HepG2 (cell line): Measurements from ENCODE around the gene LRGUK.

Experiments
- ATF7 ChIP-seq, 2 experiments: fragments of 450-650 bp in 1 of 2; sonication (generic) in 1 of 2; formaldehyde crosslinking in 1 of 2; IDR thresholded peaks; 2 replicates each; pipeline versions ENCODE4 v1.4.0 to v1.6.1; 2016 to 2020; ENCODE audit warnings: antibody characterized with exemption in 1 of 2, mild to moderate bottlenecking in 1 of 2, missing genetic modification reagents in 1 of 2
- HDAC6 ChIP-seq: fragments of 200-600 bp; sonication (generic); IDR thresholded peaks from 2 replicates; pipeline ENCODE4 v1.7.0; 2017; ENCODE audit warnings: mild to moderate bottlenecking, antibody characterized with exemption, low read length, low read depth
- KDM5A ChIP-seq: fragments of 200-600 bp; sonication (generic); IDR thresholded peaks from 2 replicates; pipeline ENCODE4 v1.7.0; 2018; ENCODE audit warnings: antibody characterized with exemption, mild to moderate bottlenecking, low read length, borderline replicate concordance
- PBX2 ChIP-seq: IDR thresholded peaks from 2 replicates; pipeline ENCODE4 v1.6.1; 2016; ENCODE audit warnings: control low read depth
- SRSF9 ChIP-seq: fragments of 200-400 bp; formaldehyde crosslinking; IDR thresholded peaks from 2 replicates; pipeline ENCODE4 v1.6.1; 2018; ENCODE audit warnings: borderline replicate concordance, mild to moderate bottlenecking, low read depth, low read length; ENCODE audit not compliant: insufficient read depth, poor library complexity, severe bottlenecking
- TF ChIP-seq, protein P1 (sequence below): sonication (generic); formaldehyde crosslinking; IDR thresholded peaks from 2 replicates; pipeline ENCODE4 v1.4.0; 2020; ENCODE audit warnings: low read depth, missing genetic modification reagents

GRCh38 chr7:134193240-134193639, 66.1 kb downstream of the LRGUK start:
- no peak for TF ChIP-seq PBX2
- TF ChIP-seq, protein P1, sequence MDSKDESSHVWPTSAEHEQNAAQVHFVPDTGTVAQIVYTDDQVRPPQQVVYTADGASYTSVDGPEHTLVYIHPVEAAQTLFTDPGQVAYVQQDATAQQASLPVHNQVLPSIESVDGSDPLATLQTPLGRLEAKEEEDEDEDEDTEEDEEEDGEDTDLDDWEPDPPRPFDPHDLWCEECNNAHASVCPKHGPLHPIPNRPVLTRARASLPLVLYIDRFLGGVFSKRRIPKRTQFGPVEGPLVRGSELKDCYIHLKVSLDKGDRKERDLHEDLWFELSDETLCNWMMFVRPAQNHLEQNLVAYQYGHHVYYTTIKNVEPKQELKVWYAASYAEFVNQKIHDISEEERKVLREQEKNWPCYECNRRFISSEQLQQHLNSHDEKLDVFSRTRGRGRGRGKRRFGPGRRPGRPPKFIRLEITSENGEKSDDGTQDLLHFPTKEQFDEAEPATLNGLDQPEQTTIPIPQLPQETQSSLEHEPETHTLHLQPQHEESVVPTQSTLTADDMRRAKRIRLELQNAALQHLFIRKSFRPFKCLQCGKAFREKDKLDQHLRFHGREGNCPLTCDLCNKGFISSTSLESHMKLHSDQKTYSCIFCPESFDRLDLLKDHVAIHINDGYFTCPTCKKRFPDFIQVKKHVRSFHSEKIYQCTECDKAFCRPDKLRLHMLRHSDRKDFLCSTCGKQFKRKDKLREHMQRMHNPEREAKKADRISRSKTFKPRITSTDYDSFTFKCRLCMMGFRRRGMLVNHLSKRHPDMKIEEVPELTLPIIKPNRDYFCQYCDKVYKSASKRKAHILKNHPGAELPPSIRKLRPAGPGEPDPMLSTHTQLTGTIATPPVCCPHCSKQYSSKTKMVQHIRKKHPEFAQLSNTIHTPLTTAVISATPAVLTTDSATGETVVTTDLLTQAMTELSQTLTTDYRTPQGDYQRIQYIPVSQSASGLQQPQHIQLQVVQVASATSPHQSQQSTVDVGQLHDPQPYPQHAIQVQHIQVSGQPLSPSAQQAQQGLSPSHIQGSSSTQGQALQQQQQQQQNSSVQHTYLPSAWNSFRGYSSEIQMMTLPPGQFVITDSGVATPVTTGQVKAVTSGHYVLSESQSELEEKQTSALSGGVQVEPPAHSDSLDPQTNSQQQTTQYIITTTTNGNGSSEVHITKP (CRISPR knock-in tag): no peak
- no peak for TF ChIP-seq SRSF9
- TF ChIP-seq KDM5A: no peak
- no peak for TF ChIP-seq HDAC6
- TF ChIP-seq ATF7 (IDR thresholded peaks at IDR 0.05): no peak
- TF ChIP-seq ATF7 (CRISPR knock-in tag; IDR thresholded peaks at IDR 0.05): no peak
